Stomach smooth muscle (tissue), 2 donors: Measurements from ENCODE around the gene CA5A.

ENCODE experiments used
- H3K27ac ChIP-seq: one replicate; pipeline ENCODE4 v1.7.0; 2013; ENCODE audit warnings: mild to moderate bottlenecking, low read length, inconsistent platforms
- H3K27me3 ChIP-seq, 2 donors: one replicate each; pipeline ENCODE4 v1.7.0; 2013; ENCODE audit warnings: low read length in 2 of 2; ENCODE audit not compliant: insufficient read depth in 2 of 2, control insufficient read depth in 1 of 2
- H3K36me3 ChIP-seq, 2 donors: one replicate each; pipeline ENCODE4 v1.7.0; 2013; ENCODE audit warnings: low read length in 2 of 2; ENCODE audit not compliant: control insufficient read depth in 2 of 2, insufficient read depth in 2 of 2
- H3K4me1 ChIP-seq: one replicate; pipeline ENCODE4 v1.7.0; 2013; ENCODE audit warnings: low read length; ENCODE audit not compliant: control insufficient read depth, insufficient read depth
- H3K4me3 ChIP-seq, 2 donors: one replicate each; pipeline ENCODE4 v1.7.0; 2013; ENCODE audit warnings: low read length in 2 of 2
- H3K9ac ChIP-seq, 2 donors: one replicate each; pipeline ENCODE4 v1.7.0; 2013; ENCODE audit warnings: low read length in 2 of 2, mild to moderate bottlenecking in 1 of 2
- H3K9me3 ChIP-seq, 2 donors: one replicate each; pipeline ENCODE4 v1.7.0; 2013; ENCODE audit warnings: low read length in 2 of 2; ENCODE audit not compliant: control insufficient read depth in 2 of 2
- donor health status: healthy.
- donor health status: Pancreatic carcinoma.

The CA5A gene

DNA sequence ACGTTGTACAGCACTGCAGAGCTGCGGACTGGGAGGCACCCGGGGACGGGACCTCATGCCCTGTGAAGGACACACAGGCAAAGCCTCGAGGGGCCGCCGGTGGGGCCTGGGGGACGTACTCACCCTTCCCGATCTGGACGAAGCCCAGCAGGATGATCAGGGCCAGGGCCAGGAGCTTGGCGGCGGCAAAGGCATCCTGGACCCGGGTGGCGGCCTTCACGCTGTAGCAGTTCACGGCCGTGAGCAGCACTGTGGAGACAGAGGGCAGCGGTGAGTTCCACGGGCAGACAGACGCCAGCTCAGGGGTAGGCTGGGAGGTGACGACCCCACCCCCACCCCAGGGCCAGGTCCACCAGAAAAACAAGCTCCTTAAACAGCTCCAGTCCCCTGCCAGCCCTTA is 84.7 kb downstream of the CA5A start:
- H3K9me3 ChIP-seq: no peaks in the 10 kb centered on the region
- H3K9ac ChIP-seq: no peak overlapping the region
- peaks cover 57% of the 10 kb centered on the region for H3K4me1 ChIP-seq
- H3K27me3 ChIP-seq: no peaks in the 10 kb centered on the region
- H3K27ac ChIP-seq: no peak overlapping the region
- peaks cover 3 to 21% of the 10 kb centered on the region in 2 donors for H3K36me3 ChIP-seq
- no peak overlapping the region for H3K4me3 ChIP-seq

DNA sequence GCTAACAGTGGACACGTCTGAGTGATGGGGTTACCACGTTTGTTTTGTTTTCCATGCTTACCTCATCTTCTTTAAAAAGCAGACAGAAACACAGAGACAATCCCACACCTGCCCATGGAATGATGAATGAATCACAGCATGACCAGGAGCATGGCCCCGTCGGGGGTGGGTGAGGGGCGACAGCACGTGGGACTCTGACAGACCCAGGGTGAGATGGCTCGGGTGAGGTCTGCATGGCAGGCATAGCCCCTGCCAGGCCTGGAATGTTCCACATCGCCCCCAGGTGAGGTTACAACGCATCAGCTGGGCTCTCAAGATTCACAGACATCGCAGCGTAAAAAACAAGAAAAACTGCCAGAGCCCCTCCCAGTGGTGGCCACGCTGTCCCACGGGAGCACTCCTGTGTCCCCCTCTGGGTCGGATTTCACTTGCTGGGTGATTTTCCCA is 85.2 kb downstream of the CA5A start:
- no peak overlapping the region for H3K9ac ChIP-seq
- H3K4me3 ChIP-seq: no peak overlapping the region
- peaks cover 57% of the 10 kb centered on the region for H3K4me1 ChIP-seq
- H3K27me3 ChIP-seq: no peaks in the 10 kb centered on the region
- H3K36me3 ChIP-seq: peaks cover 3 to 21% of the 10 kb centered on the region in 2 donors
- H3K9me3 ChIP-seq: no peaks in the 10 kb centered on the region
- H3K27ac ChIP-seq: no peak overlapping the region

DNA sequence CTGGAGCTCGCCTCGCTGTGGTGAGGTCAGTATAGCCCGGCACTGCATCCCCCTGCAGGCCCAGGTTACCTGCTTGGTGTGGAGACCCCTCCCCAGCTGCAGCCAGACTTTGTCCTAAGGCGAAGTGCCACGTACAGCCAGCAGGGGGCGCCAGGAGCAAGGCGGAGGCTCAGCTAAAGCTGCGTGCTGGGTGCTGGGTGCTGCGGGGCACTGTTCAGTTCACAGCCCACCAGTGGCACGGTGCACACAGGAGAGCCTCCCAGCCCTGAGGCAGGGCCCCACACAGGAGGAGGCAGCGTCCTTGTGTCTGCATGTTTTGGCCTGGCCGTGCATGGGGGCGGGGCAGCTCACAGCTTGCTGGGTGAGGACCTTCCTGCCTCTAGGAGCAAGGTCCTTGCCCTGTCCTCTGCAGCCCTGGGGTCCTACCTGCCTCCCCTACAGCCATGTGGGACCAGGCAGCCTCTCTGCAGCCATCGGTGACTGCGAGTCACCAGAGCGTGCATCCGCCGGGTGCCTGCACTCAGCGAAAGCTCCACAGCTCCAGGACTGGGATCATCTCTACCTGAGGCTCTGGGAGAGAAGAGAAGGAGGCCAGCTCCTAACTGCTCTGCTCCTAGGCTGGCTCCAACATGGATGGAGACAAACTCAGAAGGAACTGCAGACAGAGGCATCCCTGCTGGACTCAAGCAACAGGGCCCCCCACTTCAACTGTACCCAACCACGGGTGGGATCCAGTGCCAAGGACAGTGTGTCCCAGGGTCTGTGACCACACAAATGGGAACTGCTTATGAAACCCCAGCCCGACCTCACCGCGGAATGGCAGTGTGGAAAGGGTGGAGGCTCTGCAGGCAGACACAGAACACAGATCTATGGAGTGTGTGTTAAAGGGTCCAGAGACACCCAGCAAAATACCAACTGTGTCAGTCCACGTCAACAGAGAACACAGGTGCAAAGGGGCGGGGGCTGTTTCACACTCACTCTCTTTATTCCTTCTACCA is 86.0 kb downstream of the CA5A start:
- Histone ChIP-seq H3K4me1 (peaks cover 56% of the 10 kb centered on the region), H3K9me3 (no peaks in the 10 kb centered on the region), H3K27me3 (no peaks in the 10 kb centered on the region), H3K9ac (no peak overlapping the region), H3K27ac (no peak overlapping the region), H3K36me3 (peaks cover 3 to 21% of the 10 kb centered on the region in 2 donors), H3K4me3 (no peak overlapping the region)

DNA sequence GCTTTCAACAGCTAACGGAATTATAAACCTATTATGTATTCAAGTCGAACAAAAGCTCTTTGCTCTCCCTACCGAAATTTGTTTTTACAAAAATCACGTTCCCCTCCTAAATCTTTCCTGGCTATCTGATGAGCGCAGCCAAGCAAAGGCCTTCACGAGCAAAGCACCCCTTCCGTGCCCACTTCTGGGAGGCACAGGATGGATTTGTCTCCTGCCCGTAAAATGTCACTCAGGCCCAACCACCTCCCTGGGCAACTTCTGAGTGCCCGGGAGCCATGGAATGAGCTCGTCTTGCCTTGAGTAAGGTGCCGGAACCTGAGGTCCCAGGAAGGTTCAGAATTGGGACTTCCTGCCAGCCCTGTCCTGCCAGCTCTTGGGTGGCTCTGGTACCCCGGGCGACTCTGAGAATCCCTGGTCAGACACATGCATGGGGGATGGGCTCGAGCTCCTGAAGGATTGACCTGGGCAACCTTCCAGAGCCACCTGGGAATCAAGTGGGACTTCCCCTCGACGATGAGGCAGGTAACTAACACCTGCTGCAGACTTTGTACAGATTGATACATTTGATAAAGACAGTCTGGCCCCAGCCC is 86.8 kb downstream of the CA5A start:
- no peak overlapping the region for H3K9ac ChIP-seq
- H3K4me3 ChIP-seq: no peak overlapping the region
- no peaks in the 10 kb centered on the region for H3K27me3 ChIP-seq
- H3K9me3 ChIP-seq: no peaks in the 10 kb centered on the region
- peaks cover 48% of the 10 kb centered on the region for H3K4me1 ChIP-seq
- H3K36me3 ChIP-seq: peaks cover 5 to 21% of the 10 kb centered on the region in 2 donors
- no peak overlapping the region for H3K27ac ChIP-seq

DNA sequence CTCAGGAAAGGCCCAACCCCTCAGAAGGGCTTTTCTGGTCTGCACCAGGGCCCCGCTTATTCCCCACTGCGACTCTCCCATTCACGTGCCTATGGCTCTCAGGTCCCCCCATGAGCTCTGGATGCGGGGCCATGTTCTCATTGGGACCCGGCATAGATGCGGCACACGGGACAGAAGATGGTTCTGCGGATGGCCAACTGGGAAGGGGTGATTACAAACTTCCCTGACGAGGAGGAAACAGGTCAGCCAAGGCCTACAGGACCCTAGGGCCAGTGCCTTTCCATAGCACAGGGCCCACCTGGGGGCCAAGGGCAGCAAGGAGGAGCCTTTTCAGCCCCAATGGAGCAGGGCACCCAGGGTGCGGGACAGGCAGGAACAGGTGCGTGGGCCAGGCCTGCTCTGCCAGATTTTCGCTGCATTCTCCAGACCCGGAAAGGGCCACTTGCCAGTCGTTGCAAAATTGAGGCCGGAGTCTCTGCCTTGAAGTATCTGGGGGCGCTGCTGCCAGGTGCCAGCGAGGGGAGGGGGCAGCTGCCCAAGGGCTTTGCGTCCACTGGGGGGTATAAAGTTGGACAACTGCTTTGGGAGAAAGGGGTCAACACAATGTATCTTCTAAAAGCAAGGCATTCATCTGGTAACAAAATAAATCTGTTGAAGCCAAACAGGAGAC is 87.5 kb downstream of the CA5A start:
- H3K4me3 ChIP-seq: no peak overlapping the region
- no peak overlapping the region for H3K27ac ChIP-seq
- H3K9ac ChIP-seq: no peak overlapping the region
- H3K4me1 ChIP-seq: peaks cover 42% of the 10 kb centered on the region
- no peaks in the 10 kb centered on the region for H3K27me3 ChIP-seq
- H3K36me3 ChIP-seq: peaks cover 6 to 21% of the 10 kb centered on the region in 2 donors
- no peaks in the 10 kb centered on the region for H3K9me3 ChIP-seq

DNA sequence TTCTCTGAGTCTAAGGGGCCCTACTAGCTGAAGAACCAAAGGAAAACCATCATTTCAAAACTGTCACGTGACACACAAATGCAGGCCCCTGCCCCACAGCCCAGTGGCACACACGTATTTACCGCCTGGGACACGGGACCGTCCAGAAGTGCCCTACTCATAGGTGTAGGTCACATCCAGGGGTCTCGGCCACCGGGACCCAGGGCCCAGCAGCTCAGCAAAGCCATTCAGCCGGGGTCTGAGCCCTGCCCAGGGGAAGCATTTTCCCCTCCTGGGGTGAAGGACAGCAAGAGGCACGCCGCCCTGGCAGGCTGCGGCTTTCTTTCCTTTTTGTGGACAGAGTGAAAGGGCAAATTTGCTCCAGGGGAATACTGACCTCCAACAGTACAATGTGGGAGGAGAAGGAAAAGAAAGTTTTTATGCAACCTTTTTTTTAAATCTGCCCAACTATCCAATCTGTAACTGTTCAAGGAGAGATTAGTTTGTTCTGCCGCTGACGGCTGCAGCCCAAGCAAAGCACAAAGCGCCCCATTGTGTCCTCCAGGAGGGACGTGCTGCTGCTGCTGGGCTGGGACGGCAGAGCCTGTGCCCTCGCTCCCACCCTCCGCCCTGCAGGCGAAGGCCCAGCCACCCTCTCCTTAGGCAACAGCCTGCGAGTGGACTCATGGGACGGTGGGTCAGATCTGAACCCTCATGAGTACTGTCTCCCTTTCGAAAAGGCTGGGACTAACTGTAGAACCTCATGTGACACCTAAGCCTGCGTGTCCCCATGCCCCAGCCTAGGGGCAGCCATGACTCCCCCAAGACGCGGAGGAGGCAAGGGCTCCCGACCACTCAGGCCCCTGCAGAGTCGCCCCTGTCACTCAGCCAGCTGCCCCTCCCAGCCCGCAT is 88.3 kb downstream of the CA5A start:
- Histone ChIP-seq H3K4me3 (no peak overlapping the region), H3K4me1 (peaks cover 37% of the 10 kb centered on the region), H3K27me3 (no peaks in the 10 kb centered on the region), H3K9ac (no peak overlapping the region), H3K9me3 (no peaks in the 10 kb centered on the region), H3K36me3 (peaks cover 6 to 21% of the 10 kb centered on the region in 2 donors), H3K27ac (no peak overlapping the region)

DNA sequence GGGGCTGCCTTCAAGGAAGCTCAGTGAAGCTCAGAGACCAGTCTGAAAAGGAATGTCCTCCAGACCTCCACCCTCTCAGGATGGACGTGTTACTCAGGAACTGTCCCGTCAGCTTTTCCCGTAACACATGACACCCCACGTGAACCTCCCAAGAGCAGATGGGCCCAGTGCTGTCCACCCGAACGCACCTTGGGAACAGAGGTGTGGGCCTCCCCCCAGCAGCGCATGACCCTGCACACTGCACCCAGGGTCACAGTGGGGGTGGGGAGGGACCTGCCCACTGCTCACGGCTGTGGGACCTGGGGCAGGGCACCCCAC is 88.9 kb downstream of the CA5A start:
- Histone ChIP-seq H3K4me3 (no peak overlapping the region), H3K9me3 (no peaks in the 10 kb centered on the region), H3K9ac (no peak overlapping the region), H3K4me1 (peaks cover 31% of the 10 kb centered on the region), H3K27ac (no peak overlapping the region), H3K27me3 (no peaks in the 10 kb centered on the region), H3K36me3 (peaks cover 6 to 21% of the 10 kb centered on the region in 2 donors)

DNA sequence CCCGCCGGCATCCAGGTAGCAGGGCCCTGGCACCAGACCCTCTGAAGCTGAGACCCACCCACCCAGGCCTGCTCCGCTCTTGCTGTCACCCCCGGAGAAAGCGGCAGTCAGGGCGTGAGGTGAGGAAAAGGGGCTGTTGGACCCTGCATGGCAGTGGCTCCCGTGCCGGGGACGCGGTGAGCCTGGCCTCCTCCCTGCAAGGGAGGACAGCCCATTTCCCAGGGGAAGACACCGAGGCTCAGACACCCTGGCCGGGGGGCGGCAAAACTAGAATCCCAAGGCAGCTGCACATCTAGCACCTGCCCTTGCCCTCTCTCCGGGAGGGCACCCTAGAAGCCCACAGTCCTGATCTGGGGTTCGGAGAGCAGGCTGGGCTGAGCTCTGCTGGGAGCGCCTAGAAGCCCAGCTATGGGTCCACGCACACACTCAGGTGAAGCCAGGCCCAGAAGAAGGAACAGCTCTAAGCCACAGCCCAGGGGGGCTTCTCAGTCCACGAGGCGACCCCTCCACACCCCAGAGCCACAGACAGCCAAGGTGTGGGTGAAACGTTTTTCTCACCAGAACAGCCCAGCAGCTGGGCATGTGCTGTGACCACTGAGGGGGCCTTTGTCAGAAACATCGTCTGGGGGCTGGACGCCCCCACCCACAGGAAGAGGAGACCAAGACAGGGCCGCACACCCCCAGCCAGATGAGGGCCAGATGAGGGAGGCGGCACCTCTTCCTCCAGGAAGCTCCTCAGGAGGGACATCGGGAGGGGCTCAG is 89.4 kb downstream of the CA5A start:
- Histone ChIP-seq H3K4me1 (peaks cover 26% of the 10 kb centered on the region), H3K27ac (no peak overlapping the region), H3K27me3 (no peaks in the 10 kb centered on the region), H3K9me3 (no peaks in the 10 kb centered on the region), H3K36me3 (peaks cover 6 to 24% of the 10 kb centered on the region in 2 donors), H3K4me3 (no peak overlapping the region), H3K9ac (no peak overlapping the region)

DNA sequence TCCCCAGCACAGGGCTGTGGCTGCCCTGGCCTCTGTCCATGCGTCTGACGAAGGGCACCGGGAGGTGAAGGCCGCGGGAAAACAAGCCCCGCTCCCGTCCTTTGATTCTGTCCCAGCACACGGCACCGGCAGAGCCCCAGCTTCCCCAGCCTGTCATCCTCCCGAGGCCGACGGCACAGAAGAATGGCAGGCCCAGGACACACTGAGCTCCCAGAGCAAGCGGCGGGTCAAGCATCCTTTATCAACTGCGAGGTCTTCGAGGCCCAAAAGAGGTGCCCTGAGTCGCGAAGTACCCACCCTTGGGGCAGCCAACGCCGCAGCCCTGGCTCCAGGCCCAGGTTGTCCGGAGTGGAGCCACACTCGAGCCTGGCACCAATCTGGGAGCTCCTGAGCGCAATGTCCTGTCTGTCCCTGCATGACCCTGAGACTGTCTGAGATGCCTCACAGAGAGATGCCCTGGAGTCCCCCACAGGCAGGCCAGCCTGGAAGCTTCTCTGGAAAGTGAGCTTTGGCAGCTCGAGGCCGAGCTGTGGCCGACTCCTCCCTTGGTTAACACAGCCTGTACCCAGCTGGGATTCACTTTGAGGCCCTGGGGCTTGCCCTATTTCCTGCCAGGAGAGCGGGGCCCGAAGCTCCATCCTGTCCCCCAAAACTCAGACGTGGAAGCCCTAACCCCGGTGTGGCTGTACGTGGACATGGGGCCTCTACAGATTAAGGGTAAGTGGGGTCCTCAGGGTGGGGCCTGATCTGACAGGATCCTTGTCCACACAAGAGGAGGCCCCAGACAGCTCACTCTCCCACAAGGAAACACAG is 90.3 kb downstream of the CA5A start:
- Histone ChIP-seq H3K9ac (no peak overlapping the region), H3K36me3 (peaks cover 4 to 24% of the 10 kb centered on the region in 2 donors), H3K4me3 (no peak overlapping the region), H3K27ac (no peak overlapping the region), H3K27me3 (no peaks in the 10 kb centered on the region), H3K4me1 (peaks cover 26% of the 10 kb centered on the region), H3K9me3 (no peaks in the 10 kb centered on the region)
